ENCODE measurements around the gene DBI. TPM values are rescaled to one million over a fixed set of nuclear protein-coding genes. Genes with fewer than 3 reads are reported as not detected.

DBI gene
- total and polyA plus RNA-seq, 2 experiments from 2014 or later = 272 to 755 TPM

DNA sequence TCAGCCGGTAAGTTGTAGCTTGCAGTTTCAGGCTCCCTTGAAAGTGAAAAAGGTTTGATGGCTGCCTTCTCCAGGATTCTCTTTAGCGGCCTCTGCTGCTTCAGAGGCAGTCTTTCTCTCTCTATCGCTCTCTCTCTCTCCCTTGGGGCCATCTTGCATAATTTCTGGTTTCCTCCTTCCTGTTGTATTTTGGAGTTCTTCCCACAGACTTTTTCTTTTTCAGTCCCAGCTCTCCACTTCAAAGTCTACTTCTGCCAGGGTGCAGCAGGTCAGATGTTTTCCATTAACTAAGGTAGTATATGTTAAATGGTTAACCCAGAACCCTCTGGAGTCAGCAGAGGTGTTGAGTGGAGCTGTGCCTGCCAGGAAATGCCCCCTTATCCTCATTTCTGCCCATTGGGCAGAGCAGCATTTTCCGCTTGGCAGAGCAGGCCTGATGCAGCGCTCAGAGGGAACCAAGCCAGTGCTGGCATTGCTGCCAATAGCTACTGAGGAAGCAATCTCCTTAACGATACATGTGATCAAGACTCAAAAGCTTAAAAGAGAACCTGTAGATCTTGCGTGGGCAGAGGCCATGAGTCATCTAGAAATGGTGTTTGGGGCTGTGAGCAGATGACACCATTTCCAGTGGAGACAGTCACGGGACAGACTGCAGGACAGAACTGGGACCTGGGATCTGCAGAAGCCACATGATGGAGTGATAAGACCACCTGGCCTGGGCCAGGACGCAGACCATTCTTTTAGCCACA lies 20.8 kb downstream of the DBI start:
- H3K79me2 ChIP-seq = no peaks in the 10 kb centered on the region
- WGBS (ENCODE audit: low lambda C conversion rate, missing lambda C conversion rate) = 72% methylated on average over 9 of the region's 9 CpGs
- DNase-seq (ENCODE audit: low spot score) = peak; percentile 34
- H3K4me3 ChIP-seq = no peak overlapping the region
- H3K9me3 ChIP-seq (ENCODE audit: low read depth) = no peaks in the 10 kb centered on the region
- TF ChIP-seq CTCF (IDR thresholded peaks at IDR 0.05; ENCODE audit: poor library complexity) = peak; percentile 32
- TF ChIP-seq EZH2 (IDR thresholded peaks at IDR 0.05; ENCODE audit: borderline replicate concordance) = no peak
- TF ChIP-seq EZH2phosphoT487 (IDR thresholded peaks at IDR 0.05; ENCODE audit: low read depth, severe bottlenecking, unreplicated experiment) = no peak
- peak overlapping the region; percentile 42 for H3K4me2 ChIP-seq
- H2AFZ ChIP-seq = peak overlapping the region; percentile 5
- no peaks in the 10 kb centered on the region for H3K9me2 ChIP-seq (replicated peaks; ENCODE audit: insufficient read depth)
- H3K4me1 ChIP-seq (ENCODE audit: insufficient read depth) = peaks cover 5% of the 10 kb centered on the region
- peak overlapping the region; percentile 38 for H3K27ac ChIP-seq
- no peaks in the 10 kb centered on the region for H3K27me3 ChIP-seq
- no peaks in the 10 kb centered on the region for H3K36me3 ChIP-seq (replicated peaks; ENCODE audit: insufficient read depth, low read depth)
- no peaks in the 10 kb centered on the region for H4K20me1 ChIP-seq (ENCODE audit: insufficient read depth, poor library complexity, severe bottlenecking)

- no peaks in the 10 kb centered on the region for H3K9me2 ChIP-seq (replicated peaks; ENCODE audit: insufficient read depth)
- H3K9me3 ChIP-seq (ENCODE audit: low read depth) = no peaks in the 10 kb centered on the region
- peaks cover 5% of the 10 kb centered on the region for H3K4me1 ChIP-seq (ENCODE audit: insufficient read depth)
- H3K36me3 ChIP-seq (replicated peaks; ENCODE audit: insufficient read depth, low read depth) = no peaks in the 10 kb centered on the region
- DNase-seq (ENCODE audit: low spot score) = no peak
- H2AFZ ChIP-seq = no peak overlapping the region
- no peak overlapping the region for H3K4me2 ChIP-seq
- 57% methylated on average over 5 of the region's 5 CpGs for WGBS (ENCODE audit: low lambda C conversion rate, missing lambda C conversion rate)
- no peak overlapping the region for H3K4me3 ChIP-seq
- H3K27me3 ChIP-seq = no peaks in the 10 kb centered on the region
- H3K79me2 ChIP-seq = no peaks in the 10 kb centered on the region
- no peak overlapping the region for H3K27ac ChIP-seq
- H4K20me1 ChIP-seq (ENCODE audit: insufficient read depth, poor library complexity, severe bottlenecking) = no peaks in the 10 kb centered on the region
- TF ChIP-seq EZH2 (IDR thresholded peaks at IDR 0.05; ENCODE audit: borderline replicate concordance) (no peak), CTCF (IDR thresholded peaks at IDR 0.05; ENCODE audit: poor library complexity) (no peak), EZH2phosphoT487 (IDR thresholded peaks at IDR 0.05; ENCODE audit: low read depth, severe bottlenecking, unreplicated experiment) (no peak)
Measured at GRCh38 chr2:119389615-119390306, 23.0 kb downstream of the DBI start.

DNA sequence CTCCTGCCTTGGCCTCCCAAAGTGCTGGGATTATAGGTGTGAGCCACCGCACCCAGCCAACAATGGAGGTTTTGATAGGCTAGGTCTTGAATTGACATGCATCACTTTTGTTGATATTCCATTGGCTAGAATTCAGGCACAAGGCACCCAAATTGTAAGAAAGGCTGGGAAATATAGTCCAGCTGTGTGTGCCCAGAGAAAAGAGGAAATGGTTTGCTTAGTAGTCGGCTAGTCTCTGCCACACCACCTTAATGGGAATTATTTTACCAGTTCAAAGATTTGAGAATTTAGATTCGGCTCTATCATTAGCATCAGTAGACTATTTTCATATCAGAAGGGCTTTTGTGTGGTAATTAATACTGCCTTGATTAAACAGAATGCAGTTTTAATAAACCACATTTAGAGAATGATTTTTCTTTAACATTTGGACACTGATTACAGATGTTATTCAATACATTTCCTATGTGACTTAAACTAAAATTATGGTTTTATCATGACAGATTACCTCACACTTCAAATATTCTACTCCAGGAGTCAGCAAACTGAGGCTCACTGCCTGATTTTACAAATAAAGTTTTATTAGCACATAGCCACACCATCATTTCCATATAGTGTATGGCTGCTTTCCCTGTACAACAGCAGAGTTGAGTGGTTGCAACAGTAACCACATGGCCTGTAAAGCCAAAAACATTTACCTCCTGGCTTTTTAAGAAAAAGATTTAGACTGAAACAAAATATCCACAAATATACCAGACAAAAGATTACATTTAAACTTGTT lies 27.4 kb downstream of the DBI start:
- Histone ChIP-seq H3K4me2 (no peak overlapping the region), H4K20me1 (ENCODE audit: insufficient read depth, poor library complexity, severe bottlenecking) (no peaks in the 10 kb centered on the region), H3K9me3 (ENCODE audit: low read depth) (no peaks in the 10 kb centered on the region), H3K36me3 (replicated peaks; ENCODE audit: insufficient read depth, low read depth) (no peaks in the 10 kb centered on the region), H3K4me3 (no peak overlapping the region), H3K79me2 (no peaks in the 10 kb centered on the region), H2AFZ (no peak overlapping the region), H3K9me2 (replicated peaks; ENCODE audit: insufficient read depth) (no peaks in the 10 kb centered on the region), H3K27me3 (no peaks in the 10 kb centered on the region), H3K27ac (no peak overlapping the region), H3K4me1 (ENCODE audit: insufficient read depth) (peaks cover 5% of the 10 kb centered on the region)
- no peak for DNase-seq (ENCODE audit: low spot score)
- 91% methylated on average over 3 of the region's 3 CpGs for WGBS (ENCODE audit: low lambda C conversion rate, missing lambda C conversion rate)
- TF ChIP-seq CTCF (IDR thresholded peaks at IDR 0.05; ENCODE audit: poor library complexity) = no peak
- TF ChIP-seq EZH2 (IDR thresholded peaks at IDR 0.05; ENCODE audit: borderline replicate concordance) = no peak
- TF ChIP-seq EZH2phosphoT487 (IDR thresholded peaks at IDR 0.05; ENCODE audit: low read depth, severe bottlenecking, unreplicated experiment) = no peak
